AG04450 (cell line): Measurements from ENCODE around the gene BAZ2B. TPM values are rescaled to one million over a fixed set of nuclear protein-coding genes. Genes with fewer than 3 reads are reported as not detected.

Source experiments
- CTCF ChIA-PET: fragments of 300-600, 350-600 bp; formaldehyde crosslinking; extraction: SDS; loops from one replicate; lab custom pipeline; 2022; ENCODE audit warnings: antibody characterized with exemption, inconsistent platforms; lab: Charles Lee
- POLR2A ChIA-PET: fragments of 350-600 bp; formaldehyde crosslinking; extraction: SDS; loops from one replicate; lab custom pipeline; 2021; ENCODE audit warnings: antibody characterized with exemption, inconsistent platforms; lab: Yijun Ruan, JAX
- DNase-seq: peaks from one replicate; pipeline ENCODE4 v3.0.0-alpha.2; 2011; ENCODE audit warnings: low read depth, low spot score
- H3K27ac ChIP-seq: one replicate; pipeline ENCODE4 v1.5.1; 2012; ENCODE audit warnings: low read depth, low read length, control low read depth
- H3K27me3 ChIP-seq: one replicate; pipeline ENCODE4 v1.6.0; 2012; ENCODE audit warnings: low read length; ENCODE audit not compliant: control insufficient read depth, insufficient read depth
- H3K4me3 ChIP-seq: 2 replicates; pipeline ENCODE4 v1.5.1; 2011; ENCODE audit warnings: mild to moderate bottlenecking, low read depth, low read length, control low read depth
- H3K9me3 ChIP-seq: 2 replicates; pipeline ENCODE4 v1.5.1; 2012; ENCODE audit warnings: low read length; ENCODE audit not compliant: control insufficient read depth, insufficient read depth
- CTCF ChIP-seq: IDR thresholded peaks from 2 replicates; pipeline ENCODE4 v1.5.1; 2011; ENCODE audit warnings: low read depth, low read length, control low read depth, inconsistent platforms
- polyA plus RNA-seq: library from polyadenylated mRNA; depleted of rRNA; stranded (reverse); fragments of >200 nt; gene quantifications from 2 replicates; pipeline ENCODE4 v1.2.3, GENCODE V29; 2011

The BAZ2B gene
- polyA plus RNA-seq, 1 experiment = 44.7 TPM

GRCh38 chr2:159550231-159550630 is 66.1 kb downstream of the BAZ2B start:
- TF ChIP-seq CTCF = no peak
- no peaks in the 10 kb centered on the region for H3K27me3 ChIP-seq
- POLR2A ChIA-PET = no interaction called here
- CTCF ChIA-PET = no interaction called here
- no peak overlapping the region for H3K4me3 ChIP-seq
- H3K9me3 ChIP-seq = no peaks in the 10 kb centered on the region
- DNase-seq = no peak
- no peak overlapping the region for H3K27ac ChIP-seq

GRCh38 chr2:159549234-159549633 is 67.1 kb downstream of the BAZ2B start:
- POLR2A ChIA-PET = no interaction called here
- Histone ChIP-seq H3K27me3 (no peaks in the 10 kb centered on the region), H3K4me3 (no peak overlapping the region), H3K27ac (no peak overlapping the region), H3K9me3 (no peaks in the 10 kb centered on the region)
- no peak for DNase-seq
- CTCF ChIA-PET = no interaction called here
- TF ChIP-seq CTCF = no peak

GRCh38 chr2:159546716-159547430 is 69.5 kb downstream of the BAZ2B start:
- ChIA-PET CTCF (no interaction called here), POLR2A (no interaction called here)
- Histone ChIP-seq H3K4me3 (no peak overlapping the region), H3K27ac (no peak overlapping the region), H3K27me3 (no peaks in the 10 kb centered on the region), H3K9me3 (peaks cover 3% of the 10 kb centered on the region; the same call in 1 of the 2 replicates)
- no peak for TF ChIP-seq CTCF
- DNase-seq = no peak

GRCh38 chr2:159546039-159546438 is 70.3 kb downstream of the BAZ2B start:
- H3K27me3 ChIP-seq = no peaks in the 10 kb centered on the region
- ChIA-PET CTCF (no interaction called here), POLR2A (no interaction called here)
- H3K4me3 ChIP-seq = no peak overlapping the region
- no peak for TF ChIP-seq CTCF
- H3K9me3 ChIP-seq = peaks cover 3% of the 10 kb centered on the region; the same call in 1 of the 2 replicates
- no peak overlapping the region for H3K27ac ChIP-seq
- DNase-seq = no peak

- DNase-seq = no peak
- no peak for TF ChIP-seq CTCF
- ChIA-PET POLR2A (no interaction called here), CTCF (no interaction called here)
- Histone ChIP-seq H3K27me3 (no peaks in the 10 kb centered on the region), H3K27ac (no peak overlapping the region), H3K9me3 (peaks cover 3% of the 10 kb centered on the region; the same call in 1 of the 2 replicates), H3K4me3 (no peak overlapping the region)
Observed at GRCh38 chr2:159545085-159545484, 71.3 kb downstream of the BAZ2B start.
